NCI-H1694 (cell line): ENCODE results near the gene AKAP6.
"Not testable (repeated sequence)": the region's sequence is repeated elsewhere in the genome, so short reads cannot be mapped to it uniquely, and the experiment has no call there.

Experiments used
- DNase-seq: peaks from one replicate; lab custom pipeline; 2025; lab: John Stamatoyannopoulos, UW

The AKAP6 gene

DNA sequence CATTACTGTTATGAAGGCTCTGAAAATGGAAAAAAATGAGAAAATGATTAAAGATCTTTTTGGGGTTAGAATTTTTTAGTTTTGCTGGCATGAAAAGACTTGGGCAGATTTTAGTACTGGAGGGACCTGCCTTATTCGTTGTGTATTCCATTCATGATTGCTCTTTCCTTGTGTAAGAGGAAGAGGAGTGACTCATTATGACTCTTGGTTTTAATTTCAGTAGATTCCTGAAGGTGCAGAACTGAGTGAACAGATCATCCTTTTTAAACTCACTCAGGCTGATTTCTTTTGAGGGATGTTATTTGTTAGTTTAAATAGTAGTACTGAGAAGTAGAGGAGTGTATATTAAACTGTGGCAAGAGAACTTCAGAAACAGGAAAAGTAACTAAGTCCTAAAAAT is 41.6 kb downstream of the AKAP6 start:
- DNase-seq, result no peak

- DNase-seq, result no peak
These were observed 43.1 kb downstream of the AKAP6 start for GRCh38 chr14:32372154-32372553.

DNA sequence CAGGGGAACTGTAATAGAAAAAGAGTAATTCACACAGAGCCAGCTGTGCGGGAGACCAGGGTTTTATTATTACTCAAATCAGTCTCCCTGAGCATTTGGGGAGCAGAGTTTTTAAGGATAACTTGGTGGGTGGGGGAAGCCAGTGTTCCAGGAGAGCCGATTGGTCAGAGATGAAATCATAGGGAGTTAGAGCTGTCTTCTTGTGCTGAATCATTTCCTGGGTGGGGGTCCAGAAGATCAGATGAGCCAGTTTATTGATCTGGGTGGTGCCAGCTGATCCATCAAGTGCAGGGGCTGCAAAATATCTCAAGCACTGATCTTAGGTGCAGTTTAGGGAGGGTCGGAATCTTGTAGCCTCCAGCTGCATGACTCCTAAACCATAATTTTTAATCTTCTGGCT is 44.1 kb downstream of the AKAP6 start:
- not testable (repeated sequence) for DNase-seq

DNA sequence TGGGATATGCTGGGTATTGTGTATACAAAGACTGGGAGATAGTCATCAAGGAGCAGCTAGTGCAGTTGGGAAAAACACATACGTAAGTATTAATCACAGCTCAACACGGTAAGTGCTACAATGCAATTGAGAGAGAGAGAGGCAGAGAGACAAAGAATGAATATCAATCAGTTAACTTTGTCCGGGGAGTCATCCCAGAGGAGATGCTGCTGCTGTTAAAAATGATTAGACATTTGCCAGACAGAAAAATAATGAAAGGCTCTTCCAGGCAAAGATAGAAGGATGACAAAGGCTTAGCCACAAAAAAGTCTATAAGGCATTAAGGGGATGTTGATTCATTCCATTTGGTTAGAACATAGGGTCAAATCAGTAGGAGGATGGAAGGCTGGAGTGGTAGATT is 45.1 kb downstream of the AKAP6 start:
- DNase-seq, result no peak

DNA sequence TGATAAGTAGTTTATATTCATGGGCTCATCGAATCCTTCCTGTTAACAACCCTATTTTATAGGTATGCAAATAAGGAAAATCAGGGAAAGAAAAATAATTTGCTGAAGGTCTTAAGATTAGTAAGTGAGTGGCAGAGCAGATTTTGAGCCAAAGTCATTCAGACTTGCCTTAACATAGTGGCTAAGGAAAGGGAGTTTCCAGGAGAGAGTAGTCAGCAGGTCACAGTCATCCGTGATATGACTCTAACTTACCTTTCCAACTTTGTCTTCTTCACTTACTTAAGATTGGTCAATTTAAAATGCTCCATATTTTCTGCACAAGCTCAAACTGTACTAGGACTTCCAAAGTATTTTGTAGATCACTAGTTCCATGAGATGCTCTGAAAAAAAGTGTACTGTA is 46.6 kb downstream of the AKAP6 start:
- DNase-seq, result no peak

DNA sequence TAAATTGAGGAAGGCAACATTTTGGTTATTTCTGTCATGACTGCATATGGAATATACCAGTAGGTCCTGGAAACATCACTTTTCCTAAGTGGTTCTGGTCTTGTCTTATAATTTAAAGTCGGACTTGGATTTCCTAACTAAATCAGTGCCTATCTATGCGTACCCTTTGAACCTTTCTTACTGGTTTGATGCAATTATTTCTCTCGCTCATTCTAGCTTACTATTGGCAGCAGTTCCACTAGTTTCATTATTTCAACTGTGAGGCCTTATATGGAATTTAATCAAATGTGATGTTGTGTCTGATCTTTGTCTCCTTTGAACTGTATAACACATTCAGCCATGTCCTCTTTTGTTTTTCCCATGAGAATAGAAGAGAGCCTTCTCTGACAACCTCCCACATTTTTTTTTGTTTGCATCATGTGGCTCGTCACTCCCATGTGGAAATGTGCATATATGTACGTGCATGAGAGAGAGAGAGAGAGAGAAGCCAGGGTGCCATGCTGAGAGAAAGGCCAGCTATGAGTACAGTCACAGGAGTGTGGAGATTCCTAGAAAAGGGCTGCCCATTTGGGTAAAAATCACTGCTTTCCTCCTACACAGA is 48.0 kb downstream of the AKAP6 start:
- no peak for DNase-seq

DNA sequence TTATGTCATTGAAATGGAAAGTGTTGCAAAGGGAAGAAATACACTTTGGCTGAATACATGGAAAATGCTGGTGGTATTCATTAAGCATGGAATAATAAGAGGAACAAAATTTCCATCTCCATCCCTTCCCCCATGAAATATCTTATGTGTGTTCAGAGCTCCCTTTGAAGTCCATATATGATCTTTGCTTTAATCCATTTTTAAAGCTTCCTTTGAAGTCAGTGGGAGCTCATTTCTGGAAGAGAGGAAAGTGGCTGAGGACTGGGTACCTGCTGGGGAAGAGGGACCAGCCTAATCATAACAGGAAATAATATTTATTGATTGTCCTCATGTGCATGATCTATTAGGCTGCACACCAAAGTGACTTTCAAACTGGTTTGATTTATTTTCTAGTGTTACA is 49.2 kb downstream of the AKAP6 start:
- DNase-seq, result no peak

GRCh38 chr14:32379447-32379846 is 50.3 kb downstream of the AKAP6 start:
- no peak for DNase-seq

- no peak for DNase-seq
These were observed 52.8 kb downstream of the AKAP6 start for GRCh38 chr14:32381869-32382268.

DNA sequence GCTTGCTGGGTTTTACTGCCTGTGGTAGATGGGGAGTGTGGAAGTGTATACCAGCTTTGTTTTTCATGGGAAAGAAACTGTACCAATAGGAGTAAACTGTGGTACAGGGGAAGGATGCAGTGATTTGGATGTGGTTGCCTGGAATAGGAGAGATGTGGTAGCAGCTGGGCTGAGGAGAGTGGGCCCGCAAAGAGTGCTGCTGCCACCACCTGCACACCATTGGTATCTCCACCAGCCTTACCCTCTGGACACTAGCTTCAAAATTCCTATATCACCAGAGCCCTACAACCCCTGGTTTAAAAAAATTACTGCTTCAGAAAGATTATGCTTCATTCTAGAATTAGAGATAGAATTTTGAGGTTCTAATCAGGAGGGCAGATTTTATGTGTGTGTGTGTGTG is 53.6 kb downstream of the AKAP6 start:
- DNase-seq, result no peak

- DNase-seq, result no peak
These were observed 54.4 kb downstream of the AKAP6 start for GRCh38 chr14:32383364-32384009.

DNA sequence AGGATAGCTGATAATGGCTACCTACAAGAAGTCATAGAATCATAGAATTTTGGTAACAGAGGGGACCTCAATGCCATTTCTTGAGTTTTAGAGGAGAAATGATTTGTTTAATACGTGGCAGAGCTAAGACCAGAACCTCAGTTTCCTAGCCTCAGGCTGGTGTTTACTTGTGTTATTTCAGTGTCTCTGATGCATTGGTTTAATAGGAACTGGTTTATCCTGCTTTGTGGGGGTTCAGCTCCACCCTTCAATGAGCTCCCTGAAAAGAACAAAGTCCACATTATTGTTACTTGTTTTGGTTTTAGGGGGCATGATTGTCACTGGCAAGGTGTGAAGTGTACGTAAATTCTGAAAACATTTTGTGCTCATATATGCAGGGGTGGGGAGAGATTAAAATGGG is 55.4 kb downstream of the AKAP6 start:
- no peak for DNase-seq

GRCh38 chr14:32387295-32387694 is 58.2 kb downstream of the AKAP6 start:
- not testable (repeated sequence) for DNase-seq

- no peak for DNase-seq
These were observed 64.0 kb downstream of the AKAP6 start for GRCh38 chr14:32393119-32393518.

DNA sequence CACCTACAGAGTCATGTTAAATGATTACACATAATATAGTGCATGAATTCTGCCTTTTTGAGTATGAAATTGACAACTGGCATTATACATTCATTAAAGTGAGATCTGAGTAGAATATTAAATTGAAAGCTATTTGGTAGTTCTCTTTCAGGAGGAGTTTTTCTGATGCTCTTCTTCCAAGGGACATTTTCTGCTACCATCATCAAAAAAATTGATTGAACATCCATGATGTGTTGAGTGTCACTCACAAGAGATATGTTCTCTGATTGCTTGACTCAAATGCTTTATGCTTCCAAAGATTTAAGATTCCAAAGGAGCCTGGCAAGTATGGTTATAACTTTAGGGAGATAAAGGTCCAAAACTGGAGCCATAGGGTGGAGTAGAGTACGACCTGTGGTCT is 64.9 kb downstream of the AKAP6 start:
- no peak for DNase-seq

DNA sequence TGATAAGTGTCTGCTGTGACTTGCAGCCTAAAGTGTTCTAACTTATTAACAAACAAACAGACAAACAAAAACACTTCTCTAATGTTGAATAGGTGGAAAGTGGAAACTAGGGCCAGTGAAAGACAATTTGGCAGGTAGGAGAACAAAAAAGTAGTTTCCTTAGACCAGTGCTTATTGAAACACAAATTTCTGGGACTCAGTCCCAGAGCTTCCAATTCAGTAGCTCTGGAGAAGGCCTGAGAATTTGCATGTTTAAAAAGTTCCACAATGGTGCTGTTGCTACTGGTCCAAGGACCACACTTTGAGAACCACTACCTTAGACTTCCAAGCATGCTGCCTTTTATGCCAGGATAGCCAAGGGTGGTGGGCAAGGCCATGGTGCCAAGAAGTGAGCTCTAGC is 67.8 kb downstream of the AKAP6 start:
- DNase-seq, result no peak

DNA sequence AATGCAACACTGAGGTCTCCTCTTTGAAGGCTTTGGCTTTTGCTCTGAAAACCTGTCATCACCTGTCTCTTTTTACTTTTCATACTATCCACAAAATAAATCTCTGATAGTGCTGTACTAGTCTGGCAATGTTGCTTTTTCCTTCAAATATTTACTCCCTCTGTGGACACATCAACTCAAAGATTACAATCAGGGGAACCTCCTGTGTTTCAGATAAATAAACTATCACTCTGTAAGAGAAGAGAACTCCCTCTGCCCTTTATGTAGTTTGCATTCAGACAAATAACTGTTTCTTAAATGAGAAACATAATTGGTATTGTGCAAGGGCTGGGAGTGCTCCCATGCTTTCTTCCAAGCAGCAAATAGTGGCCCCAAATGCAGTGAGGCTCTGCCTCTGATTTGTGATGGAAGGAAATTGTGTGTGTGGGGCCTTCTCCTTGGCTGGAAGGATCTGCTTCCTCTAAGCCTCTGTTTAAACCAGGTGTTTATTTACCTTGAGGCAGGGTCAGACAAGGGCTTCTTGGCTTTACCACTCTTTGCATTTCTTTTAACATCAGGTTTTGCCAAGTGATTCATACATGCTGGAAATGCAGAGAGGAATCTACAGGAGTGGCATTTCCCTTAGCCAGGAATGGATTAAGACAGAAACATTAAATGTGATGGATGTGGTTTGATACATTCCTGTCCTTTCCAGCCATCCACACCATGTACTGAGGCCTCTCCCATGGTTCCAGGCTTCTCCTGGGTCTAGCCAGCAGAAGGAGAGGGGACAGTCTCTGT is 69.0 kb downstream of the AKAP6 start:
- DNase-seq, result no peak

- no peak for DNase-seq
These were observed 70.8 kb downstream of the AKAP6 start for GRCh38 chr14:32399920-32400319.

- no peak for DNase-seq
These were observed 71.4 kb downstream of the AKAP6 start for GRCh38 chr14:32400480-32400879.

GRCh38 chr14:32403021-32403420 is 73.9 kb downstream of the AKAP6 start:
- DNase-seq, result no peak

DNA sequence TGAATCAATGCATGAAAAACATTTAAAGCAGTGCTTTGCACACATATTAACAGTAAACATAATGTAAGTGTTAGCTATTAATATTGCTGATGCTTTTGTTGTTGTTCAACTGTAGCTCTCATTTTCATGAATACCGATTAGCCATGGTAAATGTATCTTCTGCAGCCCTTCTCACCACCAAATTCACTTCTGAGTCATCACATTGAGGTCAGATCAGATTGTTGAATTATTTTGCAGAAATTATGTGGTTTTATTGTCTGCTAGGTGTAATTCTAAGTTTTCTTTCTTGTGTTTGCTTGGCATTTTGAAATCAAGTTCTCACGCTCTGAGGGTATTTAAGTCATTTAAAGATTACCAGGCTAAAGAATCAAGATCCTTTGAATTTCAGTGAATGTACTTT is 74.6 kb downstream of the AKAP6 start:
- no peak for DNase-seq

DNA sequence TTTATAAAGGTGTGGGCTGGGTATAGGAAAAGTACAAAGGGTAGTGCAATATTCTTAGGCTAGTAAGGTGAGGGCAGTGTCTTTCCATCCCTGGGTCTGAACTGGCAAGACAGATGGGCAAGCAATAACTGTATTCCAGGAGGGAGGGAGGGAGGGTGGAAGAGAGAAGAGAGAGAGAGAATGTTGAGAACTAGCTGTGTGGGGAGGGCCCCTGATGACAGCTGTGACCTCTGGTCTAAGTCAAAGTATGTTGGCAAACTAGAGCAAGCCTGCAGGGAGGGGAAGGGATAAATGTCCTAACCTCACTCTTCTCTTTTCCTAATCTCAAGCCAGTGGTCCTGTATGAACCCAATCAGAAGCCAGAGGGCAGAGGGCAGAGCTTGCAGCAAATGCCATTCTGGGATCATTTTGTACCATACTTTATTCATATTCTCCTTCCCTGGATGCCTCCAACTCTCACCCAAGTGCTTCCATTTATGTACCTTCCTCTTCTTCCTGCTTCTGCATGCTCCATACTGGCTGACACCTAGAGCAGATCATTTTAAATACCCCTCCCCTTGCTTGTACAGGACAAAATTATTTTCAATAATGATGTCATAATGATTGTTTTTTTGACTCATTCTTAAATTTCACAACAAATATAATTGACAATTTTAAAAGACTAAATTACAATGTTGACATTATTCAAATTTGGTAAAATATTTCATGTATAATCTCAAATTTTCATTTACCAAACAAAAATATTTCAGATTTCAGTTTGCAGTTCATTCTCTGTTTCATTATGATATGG is 75.9 kb downstream of the AKAP6 start:
- DNase-seq, result no peak

DNA sequence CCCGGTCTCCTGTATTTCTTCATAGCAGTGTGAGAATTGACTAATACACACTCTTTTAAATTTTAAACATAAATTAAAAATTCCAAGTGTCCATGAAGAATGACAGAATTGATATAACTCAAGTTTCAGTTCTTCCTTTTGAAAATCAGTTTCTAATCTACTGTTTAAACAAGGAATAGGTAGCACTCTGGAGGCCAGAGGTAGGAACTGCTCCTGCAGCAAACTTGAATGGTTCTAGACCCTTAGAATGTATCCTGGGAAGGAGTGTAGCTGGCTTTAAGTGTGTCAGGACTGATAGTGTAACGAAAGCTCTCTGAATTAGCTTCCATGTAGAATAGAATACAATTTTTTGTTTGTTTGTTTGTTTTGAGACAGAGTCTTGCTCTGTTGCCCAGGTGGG is 76.8 kb downstream of the AKAP6 start:
- DNase-seq, result no peak
